Endothelial cell of umbilical vein (primary cell): ENCODE data around the gene TRANK1. TPM values are rescaled to one million over a fixed set of nuclear protein-coding genes. Genes with fewer than 3 reads are reported as not detected.

ENCODE experiments used
- BruUV-seq: library from RNA; stranded (reverse); fragments of 400-500 nt; replicated peaks from 2 replicates; lab custom pipeline; 2021; lab: Mats Ljungman, UMichigan
- CTCF ChIA-PET: fragments of 300-600, 350-600 bp; sonication (Branson Sonifier 250); formaldehyde crosslinking; loops from one replicate; lab custom pipeline; 2021; ENCODE audit warnings: antibody characterized with exemption, inconsistent platforms; lab: Charles Lee
- POLR2A ChIA-PET: fragments of 300-600, 350-600 bp; sonication (Branson Sonifier 250); formaldehyde crosslinking; loops from one replicate; lab custom pipeline; 2021; ENCODE audit warnings: antibody characterized with exemption, inconsistent platforms; lab: Charles Lee
- DNase-seq: peaks from one replicate; pipeline ENCODE4 v3.0.0-alpha.2; 2011; ENCODE audit warnings: low read depth, low spot score
- FAIRE-seq: peaks from 2 replicates; lab custom pipeline; 2011; peaks lifted over from hg19 to GRCh38; lab: Jason Lieb, UNC
- H2AFZ ChIP-seq: 2 replicates; pipeline ENCODE4 v1.6.0; 2012; ENCODE audit warnings: low read depth, low read length, control low read depth, inconsistent platforms
- H3K27ac ChIP-seq: 2 replicates; pipeline ENCODE4 v1.5.1; 2011; ENCODE audit warnings: low read depth, mild to moderate bottlenecking, control low read depth, low read length, moderate library complexity; ENCODE audit not compliant: insufficient read depth
- H3K27me3 ChIP-seq, 2 experiments: 2 replicates each; pipeline versions ENCODE4 v1.6.0 to v1.6.1; 2011; ENCODE audit warnings: low read length in 2 of 2, mixed read lengths in 1 of 2; ENCODE audit not compliant: control insufficient read depth in 2 of 2, insufficient read depth in 2 of 2
- H3K36me3 ChIP-seq, 2 experiments: 2 replicates in 1 of 2; 3 replicates in 1 of 2; pipeline ENCODE4 v1.5.1; 2011; ENCODE audit warnings: low read length in 2 of 2, mild to moderate bottlenecking in 1 of 2, moderate library complexity in 1 of 2; ENCODE audit not compliant: control insufficient read depth in 2 of 2, insufficient read depth in 2 of 2; ENCODE audit errors: extremely low read depth in 1 of 2
- H3K4me1 ChIP-seq: 3 replicates; pipeline ENCODE4 v1.5.1; 2011; ENCODE audit warnings: mild to moderate bottlenecking, low read length; ENCODE audit not compliant: control insufficient read depth, insufficient read depth; ENCODE audit errors: extremely low read depth
- H3K4me2 ChIP-seq: 2 replicates; pipeline ENCODE4 v1.6.1; 2011; ENCODE audit warnings: low read length, control low read depth, mixed read lengths; ENCODE audit not compliant: insufficient read depth
- H3K4me3 ChIP-seq, 3 experiments: fragments of 200-600 bp in 1 of 3; sonication (generic), shearing (Covaris generic) in 1 of 3; replicated peaks in 1 of 3; 2 replicates each; pipeline ENCODE4 v1.5.1; 2011 to 2016; ENCODE audit warnings: control low read depth in 3 of 3, low read length in 3 of 3, mild to moderate bottlenecking in 2 of 3, inconsistent platforms in 1 of 3, low read depth in 1 of 3, moderate library complexity in 1 of 3; ENCODE audit not compliant: insufficient read depth in 1 of 3
- H3K79me2 ChIP-seq: 2 replicates; pipeline ENCODE4 v1.6.0; 2012; ENCODE audit warnings: low read length, inconsistent platforms; ENCODE audit not compliant: control insufficient read depth, insufficient read depth
- H3K9ac ChIP-seq: replicated peaks from 2 replicates; pipeline ENCODE3; 2011; ENCODE audit warnings: low read length, control low read depth; ENCODE audit not compliant: insufficient read depth; ENCODE audit errors: extremely low read depth
- H3K9me1 ChIP-seq: replicated peaks from 3 replicates; pipeline ENCODE4 v1.6.0; 2011; ENCODE audit warnings: mild to moderate bottlenecking, low read length; ENCODE audit not compliant: control insufficient read depth, insufficient read depth; ENCODE audit errors: extremely low read depth
- H3K9me3 ChIP-seq: replicated peaks from 2 replicates; pipeline ENCODE4 v1.5.1; 2012; ENCODE audit warnings: low read length, inconsistent platforms; ENCODE audit not compliant: control insufficient read depth, insufficient read depth
- H4K20me1 ChIP-seq: replicated peaks from 2 replicates; pipeline ENCODE3; 2011; ENCODE audit warnings: mild to moderate bottlenecking, low read length; ENCODE audit not compliant: control insufficient read depth, insufficient read depth; ENCODE audit errors: extremely low read depth
- JUN ChIP-seq: IDR thresholded peaks from 2 replicates; pipeline ENCODE4 v1.6.1; 2011; ENCODE audit warnings: borderline replicate concordance, low read depth; ENCODE audit not compliant: insufficient read length, insufficient read depth
- POLR2A ChIP-seq: IDR thresholded peaks from 2 replicates; pipeline ENCODE4 v1.6.1; 2012; ENCODE audit warnings: low read depth, mild to moderate bottlenecking, control low read depth, low read length
- POLR2AphosphoS5 ChIP-seq: IDR thresholded peaks from 2 replicates; pipeline ENCODE4 v1.6.1; 2012; ENCODE audit warnings: low read depth, mild to moderate bottlenecking, control low read depth, low read length, moderate library complexity; ENCODE audit not compliant: insufficient read depth
- dilution Hi-C: fragments of 300-500 bp; cut with MboI; formaldehyde crosslinking; loops from one replicate; pipeline ENCODE4 v1.15.0; 2019; ENCODE audit warnings: low sequenced_read_pairs; ENCODE audit not compliant: extremely low pct_ligation_motif_present
- intact Hi-C: fragments of 100-400 bp; cut with micrococcal nuclease; formaldehyde crosslinking; loops from one replicate; pipeline ENCODE4 v1.10.0; 2022
- polyA plus RNA-seq, 4 experiments: library from polyadenylated mRNA; depleted of rRNA in 3 of 4; stranded (reverse) in 3 of 4; unstranded in 1 of 4; fragments of >200 nt; gene quantifications; 2 replicates each; pipeline versions ENCODE4 v1.2.1 to v1.2.3, GENCODE V29; 2011 to 2012; ENCODE audit warnings: missing spikeins in 1 of 4
- total RNA-seq: library from RNA; stranded (reverse); gene quantifications from 2 replicates; pipeline ENCODE4 v1.2.3, GENCODE V29; 2021
- TF ChIP-seq, protein P1 (sequence below), 2 donors: IDR thresholded peaks; 1 replicate in 1 of 2; 2 replicates in 1 of 2; pipeline ENCODE4 v1.5.1; 2011; ENCODE audit warnings: low read length in 2 of 2, mild to moderate bottlenecking in 2 of 2, moderate library complexity in 2 of 2, control low read depth in 1 of 2, inconsistent platforms in 1 of 2, low read depth in 1 of 2; ENCODE audit not compliant: insufficient read depth in 1 of 2; ENCODE audit errors: extremely low read depth in 1 of 2

Gene TRANK1
- total and polyA plus RNA-seq, 2 donors (not counting 3 experiments of a cell fraction or from before 2014, with no cell fraction given), result 4.6 to 14.4 TPM

DNA sequence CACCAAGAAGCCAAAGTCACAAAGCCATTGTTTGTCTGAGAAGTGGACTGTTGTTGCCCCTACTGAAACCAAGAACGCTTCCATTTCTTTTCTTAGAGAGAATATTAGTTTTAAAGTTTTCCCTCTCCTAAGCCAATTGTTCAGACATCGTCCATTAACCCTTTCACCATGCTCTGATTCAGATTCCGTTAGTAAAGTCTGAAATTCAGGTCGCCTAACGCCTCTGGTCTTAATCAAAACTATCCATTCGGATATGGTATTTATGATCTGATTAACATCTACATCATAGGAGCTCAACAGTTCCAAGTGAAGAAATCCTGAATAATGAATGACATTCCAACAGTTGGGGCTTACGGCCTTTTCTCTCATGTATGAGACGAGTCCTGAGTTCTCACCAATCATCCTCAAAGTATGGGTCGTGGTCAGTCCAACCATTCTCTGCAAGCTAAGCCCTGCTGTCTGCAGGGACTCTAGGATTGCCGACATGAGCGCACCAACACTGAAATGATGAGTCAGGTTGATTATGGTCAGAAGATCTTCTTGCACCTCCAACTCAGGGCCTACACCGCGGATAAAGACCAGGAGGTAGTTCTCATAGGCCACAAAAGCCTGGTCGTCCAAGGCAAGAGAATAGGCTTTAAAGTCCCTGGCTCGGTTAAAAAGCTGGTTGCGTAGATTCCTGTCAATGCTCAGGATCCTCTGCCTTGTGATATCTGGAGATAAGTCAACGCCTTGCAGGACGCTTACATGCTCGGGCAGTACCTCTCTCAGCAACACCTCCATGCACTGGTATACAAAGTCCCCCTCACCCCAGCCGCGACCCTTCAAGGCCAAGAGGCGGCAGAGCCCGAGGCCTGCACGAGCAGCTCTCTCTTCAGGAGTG is 47.3 kb upstream of the TRANK1 start:
- ChIA-PET CTCF (interaction anchor here (0.7 to 1.7 kb wide), 6 partner anchors 22 to 222 kb away, joined by 3 to 15 read pairs (median 4); no protein-coding TSS in a partner anchor), POLR2A (no interaction called here)
- peak overlapping the region; percentile 53 for H3K4me2 ChIP-seq
- peak overlapping the region; percentile 18 to 78 (median 60) for H3K4me3 ChIP-seq
- H3K9me3 ChIP-seq, result no peaks in the 10 kb centered on the region
- dilution Hi-C loops (no loop called here), intact Hi-C loops (loop anchor here (2.0 to 5.0 kb wide), 3 partner anchors 47 to 960 kb away; partner anchors contain the start of gene TRANK1)
- peaks cover 47% of the 10 kb centered on the region for H3K79me2 ChIP-seq
- peaks cover 2% of the 10 kb centered on the region for H4K20me1 ChIP-seq
- no peak for DNase-seq
- H3K9me1 ChIP-seq, result no peaks in the 10 kb centered on the region
- peak overlapping the region; percentile 42 for H2AFZ ChIP-seq
- TF ChIP-seq POLR2AphosphoS5 (no peak), JUN (no peak), POLR2A (no peak)
- TF ChIP-seq, protein P1, sequence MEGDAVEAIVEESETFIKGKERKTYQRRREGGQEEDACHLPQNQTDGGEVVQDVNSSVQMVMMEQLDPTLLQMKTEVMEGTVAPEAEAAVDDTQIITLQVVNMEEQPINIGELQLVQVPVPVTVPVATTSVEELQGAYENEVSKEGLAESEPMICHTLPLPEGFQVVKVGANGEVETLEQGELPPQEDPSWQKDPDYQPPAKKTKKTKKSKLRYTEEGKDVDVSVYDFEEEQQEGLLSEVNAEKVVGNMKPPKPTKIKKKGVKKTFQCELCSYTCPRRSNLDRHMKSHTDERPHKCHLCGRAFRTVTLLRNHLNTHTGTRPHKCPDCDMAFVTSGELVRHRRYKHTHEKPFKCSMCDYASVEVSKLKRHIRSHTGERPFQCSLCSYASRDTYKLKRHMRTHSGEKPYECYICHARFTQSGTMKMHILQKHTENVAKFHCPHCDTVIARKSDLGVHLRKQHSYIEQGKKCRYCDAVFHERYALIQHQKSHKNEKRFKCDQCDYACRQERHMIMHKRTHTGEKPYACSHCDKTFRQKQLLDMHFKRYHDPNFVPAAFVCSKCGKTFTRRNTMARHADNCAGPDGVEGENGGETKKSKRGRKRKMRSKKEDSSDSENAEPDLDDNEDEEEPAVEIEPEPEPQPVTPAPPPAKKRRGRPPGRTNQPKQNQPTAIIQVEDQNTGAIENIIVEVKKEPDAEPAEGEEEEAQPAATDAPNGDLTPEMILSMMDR (IDR thresholded peaks at IDR 0.05; ENCODE audit: extremely low read depth in 1 of 2, insufficient read depth in 1 of 2, low read depth in 1 of 2, low read length in 2 of 2), result no peak
- peaks cover 49% of the 10 kb centered on the region for H3K4me1 ChIP-seq
- H3K27me3 ChIP-seq, result no peaks in the 10 kb centered on the region
- peak overlapping the region; percentile 97 for H3K27ac ChIP-seq
- FAIRE-seq, result peak; percentile 28
- TSS peak; percentile 55 for BruUV-seq
- peak overlapping the region; percentile 79 for H3K9ac ChIP-seq
- H3K36me3 ChIP-seq, result no peaks in the 10 kb centered on the region
